ENCODE results near the gene SLC10A3. TPM values are rescaled to one million over a fixed set of nuclear protein-coding genes. Genes with fewer than 3 reads are reported as not detected.

SLC10A3 gene
- total RNA-seq, 2 experiments from 2014 or later, result 21.7 to 26.0 TPM

GRCh38 chrX:154445776-154446175, 44.7 kb downstream of the SLC10A3 start:
- H3K36me3 Mint-ChIP-seq (ENCODE audit: low read depth), result peaks cover 11% of the 10 kb centered on the region
- H3K27me3 Mint-ChIP-seq, result no peaks in the 10 kb centered on the region
- POLR2A ChIA-PET, result interaction anchor here (0.6 kb wide), 1 partner anchor 98 kb away, joined by 3 read pairs; no protein-coding TSS in a partner anchor
- no peaks in the 10 kb centered on the region for H3K9me3 Mint-ChIP-seq
- H3K4me1 Mint-ChIP-seq, result peaks cover 17% of the 10 kb centered on the region
- peak overlapping the region; percentile 34 for H3K4me3 Mint-ChIP-seq
- H3K27ac Mint-ChIP-seq, result no peak overlapping the region
- CTCF ChIA-PET, result interaction anchor here (1.1 to 1.9 kb wide), 2 partner anchors 9 to 42 kb away, joined by 3 to 5 read pairs; no protein-coding TSS in a partner anchor
- no peak for DNase-seq

- no peak for DNase-seq
- Mint-ChIP-seq H3K9me3 (no peaks in the 10 kb centered on the region), H3K27me3 (no peaks in the 10 kb centered on the region), H3K27ac (no peak overlapping the region), H3K4me1 (peaks cover 21% of the 10 kb centered on the region), H3K4me3 (peak overlapping the region; percentile 56), H3K36me3 (ENCODE audit: low read depth) (peaks cover 11% of the 10 kb centered on the region)
- CTCF ChIA-PET, result interaction anchor here (1.1 kb wide), 1 partner anchor 10 kb away, joined by 3 read pairs; no protein-coding TSS in a partner anchor
- POLR2A ChIA-PET, result no interaction called here
Observed at GRCh38 chrX:154444755-154445246, 45.6 kb downstream of the SLC10A3 start.

- Mint-ChIP-seq H3K4me3 (peak within 1 kb of the TSS; percentile 70), H3K9me3 (no peaks in the 10 kb centered on the region), H3K36me3 (ENCODE audit: low read depth) (peaks cover 11% of the 10 kb centered on the region), H3K27ac (peak within 1 kb of the TSS; percentile 84), H3K27me3 (no peaks in the 10 kb centered on the region), H3K4me1 (peaks cover 22% of the 10 kb centered on the region)
- POLR2A ChIA-PET, result no interaction called here
- peak; percentile 66 for DNase-seq
- CTCF ChIA-PET, result interaction anchor here (1.1 kb wide), 1 partner anchor 11 kb away, joined by 3 read pairs; no protein-coding TSS in a partner anchor
Observed at GRCh38 chrX:154443992-154444754, 46.3 kb downstream of the SLC10A3 start, which contains the start of gene FAM50A. TSS of gene FAM50A (plus strand) at chrX:154444141. CDS start at chrX:154444236, 95 bp downstream.

- Mint-ChIP-seq H3K4me3 (peak overlapping the region; percentile 70), H3K27ac (peak overlapping the region; percentile 84), H3K9me3 (no peaks in the 10 kb centered on the region), H3K27me3 (no peaks in the 10 kb centered on the region), H3K4me1 (peaks cover 24% of the 10 kb centered on the region), H3K36me3 (ENCODE audit: low read depth) (peaks cover 11% of the 10 kb centered on the region)
- DNase-seq, result no peak
- CTCF ChIA-PET, result no interaction called here
- POLR2A ChIA-PET, result no interaction called here
Observed at GRCh38 chrX:154443479-154443910, 46.9 kb downstream of the SLC10A3 start.

- no peak for DNase-seq
- Mint-ChIP-seq H3K4me3 (no peak overlapping the region), H3K9me3 (no peaks in the 10 kb centered on the region), H3K36me3 (ENCODE audit: low read depth) (peaks cover 10% of the 10 kb centered on the region), H3K4me1 (peaks cover 31% of the 10 kb centered on the region), H3K27me3 (no peaks in the 10 kb centered on the region), H3K27ac (peak overlapping the region; percentile 19)
- CTCF ChIA-PET, result interaction anchor here (1.5 kb wide), 1 partner anchor 14 kb away, joined by 4 read pairs; the partner anchor contains the start of gene ATP6AP1
- POLR2A ChIA-PET, result no interaction called here
Observed at GRCh38 chrX:154441984-154442707, 48.3 kb downstream of the SLC10A3 start.

- H3K4me1 Mint-ChIP-seq, result peaks cover 29% of the 10 kb centered on the region
- H3K27me3 Mint-ChIP-seq, result no peaks in the 10 kb centered on the region
- peaks cover 7% of the 10 kb centered on the region for H3K36me3 Mint-ChIP-seq (ENCODE audit: low read depth)
- ChIA-PET POLR2A (no interaction called here), CTCF (interaction anchor here (1.1 to 1.5 kb wide), 2 partner anchors 9 to 13 kb away, joined by 3 to 4 read pairs; partner anchors contain the start of gene ATP6AP1)
- H3K27ac Mint-ChIP-seq, result no peak overlapping the region
- DNase-seq, result no peak
- H3K4me3 Mint-ChIP-seq, result no peak overlapping the region
- no peaks in the 10 kb centered on the region for H3K9me3 Mint-ChIP-seq
Observed at GRCh38 chrX:154441564-154441963, 48.9 kb downstream of the SLC10A3 start.

- Mint-ChIP-seq H3K27ac (no peak overlapping the region), H3K4me3 (no peak overlapping the region), H3K9me3 (no peaks in the 10 kb centered on the region), H3K27me3 (no peaks in the 10 kb centered on the region), H3K4me1 (peaks cover 36% of the 10 kb centered on the region), H3K36me3 (ENCODE audit: low read depth) (peaks cover 11% of the 10 kb centered on the region)
- ChIA-PET POLR2A (no interaction called here), CTCF (interaction anchor here (1.0 to 1.5 kb wide), 3 partner anchors 10 to 42 kb away, joined by 3 to 5 read pairs (median 4); partner anchors contain the start of genes ATP6AP1 and RPL10)
- no peak for DNase-seq
Observed at GRCh38 chrX:154440623-154441357, 49.6 kb downstream of the SLC10A3 start.

GRCh38 chrX:154439841-154440240, 50.6 kb downstream of the SLC10A3 start:
- Mint-ChIP-seq H3K9me3 (no peaks in the 10 kb centered on the region), H3K4me1 (peaks cover 36% of the 10 kb centered on the region), H3K27me3 (no peaks in the 10 kb centered on the region), H3K27ac (no peak overlapping the region), H3K36me3 (ENCODE audit: low read depth) (peaks cover 17% of the 10 kb centered on the region), H3K4me3 (no peak overlapping the region)
- DNase-seq, result no peak
- ChIA-PET CTCF (interaction anchor here (1.2 kb wide), 1 partner anchor 11 kb away, joined by 3 read pairs; the partner anchor contains the start of gene ATP6AP1), POLR2A (no interaction called here)

- H3K4me3 Mint-ChIP-seq, result peak overlapping the region; percentile 81
- H3K4me1 Mint-ChIP-seq, result peaks cover 31% of the 10 kb centered on the region
- ChIA-PET POLR2A (no interaction called here), CTCF (interaction anchor here (0.6 to 1.2 kb wide), 2 partner anchors 10 to 199 kb away, joined by 3 to 4 read pairs; partner anchors contain the start of gene ATP6AP1)
- no peak for DNase-seq
- H3K9me3 Mint-ChIP-seq, result no peaks in the 10 kb centered on the region
- H3K27ac Mint-ChIP-seq, result peak overlapping the region; percentile 83
- H3K27me3 Mint-ChIP-seq, result no peaks in the 10 kb centered on the region
- peaks cover 21% of the 10 kb centered on the region for H3K36me3 Mint-ChIP-seq (ENCODE audit: low read depth)
Observed at GRCh38 chrX:154437971-154438893, 52.2 kb downstream of the SLC10A3 start.
